ENCODE results near the gene VLDLR. TPM values are rescaled to one million over a fixed set of nuclear protein-coding genes. Genes with fewer than 3 reads are reported as not detected.
"Not testable (repeated sequence)": the region's sequence is repeated elsewhere in the genome, so short reads cannot be mapped to it uniquely, and the experiment has no call there.

The VLDLR gene
- total and polyA plus RNA-seq, 5 donors: 38.6 to 147 (median 114) TPM

DNA sequence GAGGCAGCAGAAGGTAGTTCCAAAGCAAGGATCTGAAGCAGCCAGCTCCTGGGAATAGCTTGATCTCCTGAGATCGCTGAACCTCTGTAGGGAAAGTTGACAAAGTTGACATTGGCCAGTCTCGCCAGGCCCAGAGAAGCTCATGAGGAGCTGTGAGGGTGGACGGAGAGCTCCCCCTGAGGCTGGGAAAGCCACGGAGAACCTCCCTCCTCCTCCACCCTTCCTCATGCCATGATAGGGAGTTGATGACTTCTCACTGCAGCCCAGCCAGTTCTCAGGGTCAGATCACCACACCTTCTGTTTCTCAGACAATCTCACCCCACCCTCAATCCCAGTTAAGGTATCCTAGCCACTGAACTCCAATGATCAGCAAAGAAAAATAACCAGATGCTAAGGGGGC lies 65.3 kb downstream of the VLDLR start:
- no peak for DNase-seq
- no peaks in the 10 kb centered on the region for H3K4me1 ChIP-seq (ENCODE audit: control insufficient read depth, insufficient read depth, low read length)

DNA sequence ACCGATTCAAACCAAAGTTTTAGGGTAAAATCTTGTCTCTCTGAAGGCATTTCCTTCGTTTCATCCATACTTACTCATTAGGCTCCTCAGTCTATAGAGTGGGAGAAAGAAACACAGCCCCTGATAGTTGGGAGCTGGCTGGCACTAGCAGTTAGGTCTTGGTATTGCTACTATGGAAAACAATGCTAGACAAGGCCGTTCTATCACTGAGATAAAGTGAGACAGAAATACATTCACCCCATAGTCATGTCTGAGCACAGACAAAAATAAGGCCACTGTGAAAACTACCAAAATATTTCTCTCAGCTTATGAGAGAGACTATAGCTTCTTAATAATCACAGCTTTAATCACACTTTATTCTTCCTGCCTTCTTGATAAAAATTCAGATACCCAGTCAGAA lies 67.0 kb downstream of the VLDLR start:
- no peak for DNase-seq
- intact Hi-C loops (cut with DNase I): no loop called here
- Histone ChIP-seq H3K9me3 (ENCODE audit: control insufficient read depth, low read length) (no peaks in the 10 kb centered on the region), H3K27me3 (ENCODE audit: control insufficient read depth, insufficient read depth) (no peaks in the 10 kb centered on the region), H3K4me3 (ENCODE audit: low read length) (no peak overlapping the region), H3K27ac (ENCODE audit: low read length) (no peak overlapping the region), H3K4me1 (ENCODE audit: control insufficient read depth, insufficient read depth, low read length) (no peaks in the 10 kb centered on the region)
- 79% methylated on average over 3 of the region's 3 CpGs for WGBS
- ATAC-seq: peak in 1 of 2 donors; percentile 29

More for the DNA sequence above, 65.3 kb downstream of the VLDLR start:
- 75% methylated on average over 4 of the region's 4 CpGs for WGBS
- Histone ChIP-seq H3K4me3 (ENCODE audit: low read length) (no peak overlapping the region), H3K27ac (ENCODE audit: low read length) (no peak overlapping the region), H3K9me3 (ENCODE audit: control insufficient read depth, low read length) (no peaks in the 10 kb centered on the region), H3K27me3 (ENCODE audit: control insufficient read depth, insufficient read depth) (no peaks in the 10 kb centered on the region)
- ATAC-seq: no peak
- intact Hi-C loops (cut with DNase I): no loop called here

GRCh38 chr9:2691212-2691611 lies 69.6 kb downstream of the VLDLR start:
- H3K27me3 ChIP-seq (ENCODE audit: control insufficient read depth, insufficient read depth): no peaks in the 10 kb centered on the region
- no peaks in the 10 kb centered on the region for H3K4me1 ChIP-seq (ENCODE audit: control insufficient read depth, insufficient read depth, low read length)
- 89% methylated on average over 1 of the region's 1 CpG for WGBS
- no peak overlapping the region for H3K27ac ChIP-seq (ENCODE audit: low read length)
- H3K9me3 ChIP-seq (ENCODE audit: control insufficient read depth, low read length): no peaks in the 10 kb centered on the region
- H3K4me3 ChIP-seq (ENCODE audit: low read length): no peak overlapping the region
- ATAC-seq (no peak), DNase-seq (no peak)
- intact Hi-C loops (cut with DNase I): no loop called here

- no peaks in the 10 kb centered on the region for H3K9me3 ChIP-seq (ENCODE audit: control insufficient read depth, low read length)
- 32% methylated on average over 2 of the region's 2 CpGs for WGBS
- no peaks in the 10 kb centered on the region for H3K4me1 ChIP-seq (ENCODE audit: control insufficient read depth, insufficient read depth, low read length)
- no peak overlapping the region for H3K27ac ChIP-seq (ENCODE audit: low read length)
- ATAC-seq (no peak), DNase-seq (no peak)
- intact Hi-C loops (cut with DNase I): no loop called here
- no peaks in the 10 kb centered on the region for H3K27me3 ChIP-seq (ENCODE audit: control insufficient read depth, insufficient read depth)
- no peak overlapping the region for H3K4me3 ChIP-seq (ENCODE audit: low read length)
Measured at GRCh38 chr9:2691626-2692025, 70.0 kb downstream of the VLDLR start.

GRCh38 chr9:2693056-2693455 lies 71.5 kb downstream of the VLDLR start:
- no peaks in the 10 kb centered on the region for H3K4me1 ChIP-seq (ENCODE audit: control insufficient read depth, insufficient read depth, low read length)
- no peaks in the 10 kb centered on the region for H3K9me3 ChIP-seq (ENCODE audit: control insufficient read depth, low read length)
- no peaks in the 10 kb centered on the region for H3K27me3 ChIP-seq (ENCODE audit: control insufficient read depth, insufficient read depth)
- H3K27ac ChIP-seq (ENCODE audit: low read length): no peak overlapping the region
- no peak overlapping the region for H3K4me3 ChIP-seq (ENCODE audit: low read length)
- 85% methylated on average over 3 of the region's 3 CpGs for WGBS
- DNase-seq (no peak), ATAC-seq (no peak)
- intact Hi-C loops (cut with DNase I): no loop called here

- Histone ChIP-seq H3K9me3 (ENCODE audit: control insufficient read depth, low read length) (no peaks in the 10 kb centered on the region), H3K4me3 (ENCODE audit: low read length) (no peak overlapping the region), H3K27ac (ENCODE audit: low read length) (no peak overlapping the region), H3K4me1 (ENCODE audit: control insufficient read depth, insufficient read depth, low read length) (no peaks in the 10 kb centered on the region), H3K27me3 (ENCODE audit: control insufficient read depth, insufficient read depth) (no peaks in the 10 kb centered on the region)
- no peak for DNase-seq
- intact Hi-C loops (cut with DNase I): no loop called here
- no peak for ATAC-seq
- WGBS: 88% methylated on average over 3 of the region's 3 CpGs
Measured at GRCh38 chr9:2697492-2697891, 75.9 kb downstream of the VLDLR start.

DNA sequence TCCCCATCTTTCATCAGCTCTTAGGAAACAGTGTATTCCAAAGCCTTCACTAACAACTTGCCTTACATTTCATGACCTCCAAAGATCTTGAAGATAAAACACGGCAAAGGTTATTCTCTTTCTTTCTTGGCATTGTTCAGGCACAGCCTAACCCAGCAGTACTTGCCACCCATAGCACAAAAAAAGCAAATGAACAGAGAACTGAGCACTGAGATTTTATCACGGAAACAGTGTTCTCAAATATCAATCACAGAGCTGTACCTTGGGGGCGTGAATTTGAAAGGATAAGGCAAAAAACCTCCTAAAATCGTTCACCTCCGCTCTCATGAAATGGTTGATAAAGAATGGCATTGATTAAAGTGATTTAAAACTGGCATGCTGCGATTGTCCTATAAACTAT lies 78.8 kb downstream of the VLDLR start:
- Histone ChIP-seq H3K27ac (ENCODE audit: low read length) (no peak overlapping the region), H3K4me1 (ENCODE audit: control insufficient read depth, insufficient read depth, low read length) (no peaks in the 10 kb centered on the region), H3K9me3 (ENCODE audit: control insufficient read depth, low read length) (no peaks in the 10 kb centered on the region), H3K4me3 (ENCODE audit: low read length) (no peak overlapping the region), H3K27me3 (ENCODE audit: control insufficient read depth, insufficient read depth) (no peaks in the 10 kb centered on the region)
- intact Hi-C loops (cut with DNase I): no loop called here
- no peak for DNase-seq
- WGBS: 72% methylated on average over 6 of the region's 6 CpGs
- ATAC-seq: no peak

GRCh38 chr9:2700909-2701550 lies 79.4 kb downstream of the VLDLR start:
- 83% methylated on average over 10 of the region's 10 CpGs for WGBS

DNA sequence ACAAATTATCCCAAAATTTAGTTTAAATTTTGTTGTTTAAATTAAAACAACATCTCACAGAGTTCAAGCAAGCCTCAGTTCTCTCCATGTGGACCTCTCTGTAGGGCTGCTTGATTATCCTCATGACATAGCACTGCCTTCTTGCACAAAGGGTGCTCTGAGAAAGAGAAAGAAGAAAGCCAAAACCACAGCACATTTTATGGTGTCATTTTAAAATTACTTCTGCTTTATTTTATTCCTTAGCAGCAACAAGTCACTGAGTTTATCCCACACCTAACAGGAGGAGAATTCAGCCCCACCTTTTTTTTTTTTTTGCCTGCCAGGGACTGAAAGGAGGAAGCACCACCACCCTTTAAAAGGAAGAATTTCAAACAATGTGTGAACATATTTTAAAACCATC lies 82.9 kb downstream of the VLDLR start:
- H3K4me1 ChIP-seq (ENCODE audit: control insufficient read depth, insufficient read depth, low read length): no peaks in the 10 kb centered on the region
- intact Hi-C loops (cut with DNase I): no loop called here
- no peak overlapping the region for H3K4me3 ChIP-seq (ENCODE audit: low read length)
- DNase-seq (no peak), ATAC-seq (no peak)
- H3K27me3 ChIP-seq (ENCODE audit: control insufficient read depth, insufficient read depth): no peaks in the 10 kb centered on the region
- H3K9me3 ChIP-seq (ENCODE audit: control insufficient read depth, low read length): no peaks in the 10 kb centered on the region
- no peak overlapping the region for H3K27ac ChIP-seq (ENCODE audit: low read length)

More at GRCh38 chr9:2700909-2701550, 79.4 kb downstream of the VLDLR start:
- H3K4me1 ChIP-seq (ENCODE audit: control insufficient read depth, insufficient read depth, low read length): no peaks in the 10 kb centered on the region
- no peaks in the 10 kb centered on the region for H3K27me3 ChIP-seq (ENCODE audit: control insufficient read depth, insufficient read depth)
- intact Hi-C loops (cut with DNase I): no loop called here
- ATAC-seq: no peak
- H3K4me3 ChIP-seq (ENCODE audit: low read length): no peak overlapping the region
- no peak overlapping the region for H3K27ac ChIP-seq (ENCODE audit: low read length)
- no peak for DNase-seq
- no peaks in the 10 kb centered on the region for H3K9me3 ChIP-seq (ENCODE audit: control insufficient read depth, low read length)

DNA sequence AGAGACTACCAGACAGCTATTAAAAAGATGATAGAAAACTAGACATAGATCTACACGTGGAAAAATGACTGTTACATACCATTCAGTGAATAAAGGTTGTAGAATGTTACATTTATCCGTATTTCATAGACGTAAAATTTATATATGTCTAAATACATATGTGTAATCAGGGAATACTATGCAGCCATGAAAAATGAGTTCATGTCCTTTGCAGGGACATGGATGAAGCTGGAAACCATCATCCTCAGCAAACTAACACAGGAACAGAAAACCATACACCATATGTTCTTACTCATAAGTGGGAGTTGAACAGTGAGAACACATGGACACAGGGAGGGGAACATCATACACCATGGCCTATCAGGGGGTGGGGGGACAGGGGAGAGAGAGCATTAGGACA lies 85.7 kb downstream of the VLDLR start:
- 96% methylated on average over 3 of the region's 3 CpGs for WGBS
- not testable (repeated sequence) for H3K4me3 ChIP-seq (ENCODE audit: low read length); H3K9me3 ChIP-seq (ENCODE audit: control insufficient read depth, low read length); DNase-seq; H3K27me3 ChIP-seq (ENCODE audit: control insufficient read depth, insufficient read depth); H3K27ac ChIP-seq (ENCODE audit: low read length); H3K4me1 ChIP-seq (ENCODE audit: control insufficient read depth, insufficient read depth, low read length); ATAC-seq
- intact Hi-C loops (cut with DNase I): loop anchor here in 1 of 4 donors (5.0 kb wide), 1 partner anchor 40 kb away; no protein-coding TSS in a partner anchor

Measured in right cardiac atrium (tissue), 5 donors.